Parathyroid adenoma (tissue), 2 donors: Measurements from ENCODE around the gene KRTAP13-1.

Experiments
- H2AFZ ChIP-seq: fragments of 300-600 bp; sonication (generic); one replicate; pipeline ENCODE4 v1.7.0; 2017; ENCODE audit warnings: antibody characterized with exemption, mild to moderate bottlenecking
- H3K27ac ChIP-seq: fragments of 300-600 bp; sonication (generic); one replicate; pipeline ENCODE4 v1.7.0; 2017
- H3K27me3 ChIP-seq: fragments of 300-600 bp; sonication (generic); one replicate; pipeline ENCODE4 v1.7.0; 2017; ENCODE audit warnings: low read length; ENCODE audit not compliant: control insufficient read depth, insufficient read depth
- H3K36me3 ChIP-seq: fragments of 300-600 bp; sonication (generic); one replicate; pipeline ENCODE4 v1.7.0; 2017; ENCODE audit warnings: low read length; ENCODE audit not compliant: control insufficient read depth, insufficient read depth
- H3K4me1 ChIP-seq: fragments of 300-600 bp; sonication (generic); one replicate; pipeline ENCODE4 v1.7.0; 2017; ENCODE audit warnings: control low read depth
- H3K4me2 ChIP-seq: fragments of 300-600 bp; sonication (generic); one replicate; pipeline ENCODE4 v1.7.0; 2017; ENCODE audit warnings: low read length
- H3K4me3 ChIP-seq: fragments of 300-600 bp; sonication (generic); one replicate; pipeline ENCODE4 v1.7.0; 2017; ENCODE audit warnings: low read depth, low read length
- H3K79me2 ChIP-seq: fragments of 300-600 bp; sonication (generic); one replicate; pipeline ENCODE4 v1.7.0; 2017; ENCODE audit warnings: control low read depth
- H3K9ac ChIP-seq: fragments of 300-600 bp; sonication (generic); one replicate; pipeline ENCODE4 v1.7.0; 2017; ENCODE audit warnings: mild to moderate bottlenecking
- H3K9me3 ChIP-seq: fragments of 300-600 bp; sonication (generic); one replicate; pipeline ENCODE4 v1.7.0; 2017; ENCODE audit warnings: low read length; ENCODE audit not compliant: control insufficient read depth
- TF ChIP-seq, protein P1 (sequence below): fragments of 300-600 bp; sonication (generic); IDR thresholded peaks from one replicate; pipeline ENCODE4 v1.7.0; 2017; ENCODE audit warnings: antibody characterized with exemption, mild to moderate bottlenecking
- donor health status: primary hyperparathyroidism.

Gene KRTAP13-1

DNA sequence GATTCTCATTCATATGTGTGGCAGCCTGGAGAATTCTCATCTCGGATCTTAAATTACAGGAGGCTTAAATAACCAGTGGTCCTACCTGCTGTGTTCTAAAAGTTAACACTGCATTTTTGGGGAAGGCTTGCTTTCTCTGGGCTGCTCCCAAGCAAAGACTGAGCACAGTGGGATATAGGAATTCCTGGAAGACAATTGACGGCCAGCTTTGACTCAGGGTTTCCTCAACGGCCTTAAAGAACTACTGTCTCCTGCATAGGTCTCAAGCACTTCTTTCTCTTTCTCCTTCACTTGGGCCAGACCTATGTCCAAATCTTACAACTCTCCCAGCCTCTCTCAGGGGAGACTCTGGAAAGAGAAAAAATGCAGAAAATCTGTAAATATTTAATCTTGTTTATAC lies 30.9 kb downstream of the KRTAP13-1 start:
- H3K4me2 ChIP-seq: no peak overlapping the region
- no peak overlapping the region for H2AFZ ChIP-seq
- H3K9me3 ChIP-seq: no peaks in the 10 kb centered on the region
- no peaks in the 10 kb centered on the region for H3K27me3 ChIP-seq
- H3K4me1 ChIP-seq: no peaks in the 10 kb centered on the region
- TF ChIP-seq, protein P1, sequence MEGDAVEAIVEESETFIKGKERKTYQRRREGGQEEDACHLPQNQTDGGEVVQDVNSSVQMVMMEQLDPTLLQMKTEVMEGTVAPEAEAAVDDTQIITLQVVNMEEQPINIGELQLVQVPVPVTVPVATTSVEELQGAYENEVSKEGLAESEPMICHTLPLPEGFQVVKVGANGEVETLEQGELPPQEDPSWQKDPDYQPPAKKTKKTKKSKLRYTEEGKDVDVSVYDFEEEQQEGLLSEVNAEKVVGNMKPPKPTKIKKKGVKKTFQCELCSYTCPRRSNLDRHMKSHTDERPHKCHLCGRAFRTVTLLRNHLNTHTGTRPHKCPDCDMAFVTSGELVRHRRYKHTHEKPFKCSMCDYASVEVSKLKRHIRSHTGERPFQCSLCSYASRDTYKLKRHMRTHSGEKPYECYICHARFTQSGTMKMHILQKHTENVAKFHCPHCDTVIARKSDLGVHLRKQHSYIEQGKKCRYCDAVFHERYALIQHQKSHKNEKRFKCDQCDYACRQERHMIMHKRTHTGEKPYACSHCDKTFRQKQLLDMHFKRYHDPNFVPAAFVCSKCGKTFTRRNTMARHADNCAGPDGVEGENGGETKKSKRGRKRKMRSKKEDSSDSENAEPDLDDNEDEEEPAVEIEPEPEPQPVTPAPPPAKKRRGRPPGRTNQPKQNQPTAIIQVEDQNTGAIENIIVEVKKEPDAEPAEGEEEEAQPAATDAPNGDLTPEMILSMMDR: no peak
- H3K27ac ChIP-seq: no peak overlapping the region
- H3K4me3 ChIP-seq: no peak overlapping the region
- no peak overlapping the region for H3K9ac ChIP-seq
- H3K36me3 ChIP-seq: no peaks in the 10 kb centered on the region
- no peaks in the 10 kb centered on the region for H3K79me2 ChIP-seq

DNA sequence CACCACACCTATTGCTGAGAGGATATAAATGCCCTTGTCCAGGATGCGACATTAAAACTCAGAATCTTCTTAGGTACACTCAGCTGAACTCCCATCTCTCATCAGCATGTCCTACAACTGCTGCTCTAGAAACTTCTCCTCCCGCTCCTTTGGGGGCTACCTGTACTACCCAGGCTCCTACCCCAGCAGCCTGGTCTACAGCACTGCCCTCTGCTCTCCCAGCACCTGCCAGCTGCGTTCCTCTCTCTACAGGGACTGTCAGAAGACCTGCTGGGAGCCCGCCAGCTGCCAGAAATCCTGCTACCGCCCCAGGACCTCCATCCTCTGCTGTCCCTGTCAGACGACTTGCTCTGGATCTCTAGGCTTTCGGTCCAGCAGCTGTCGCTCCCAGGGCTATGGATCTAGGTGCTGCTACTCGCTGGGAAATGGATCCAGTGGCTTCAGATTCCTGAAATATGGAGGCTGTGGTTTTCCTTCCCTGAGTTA lies 34.4 kb downstream of the KRTAP13-1 start, which contains the start of gene KRTAP13-4:
Gene KRTAP13-4, plus strand, starts transcription at position 51 of the 486 bp plus-strand sequence. Its CDS starts 56 bp downstream, at position 107.
- Histone ChIP-seq H2AFZ (no peak within 1 kb of the TSS), H3K4me1 (no peaks in the 10 kb centered on the region), H3K27ac (no peak within 1 kb of the TSS), H3K79me2 (no peaks in the 10 kb centered on the region), H3K4me3 (no peak within 1 kb of the TSS), H3K9me3 (no peaks in the 10 kb centered on the region), H3K4me2 (no peak within 1 kb of the TSS), H3K27me3 (no peaks in the 10 kb centered on the region), H3K36me3 (no peaks in the 10 kb centered on the region), H3K9ac (no peak within 1 kb of the TSS)
- TF ChIP-seq, protein P1: no peak

DNA sequence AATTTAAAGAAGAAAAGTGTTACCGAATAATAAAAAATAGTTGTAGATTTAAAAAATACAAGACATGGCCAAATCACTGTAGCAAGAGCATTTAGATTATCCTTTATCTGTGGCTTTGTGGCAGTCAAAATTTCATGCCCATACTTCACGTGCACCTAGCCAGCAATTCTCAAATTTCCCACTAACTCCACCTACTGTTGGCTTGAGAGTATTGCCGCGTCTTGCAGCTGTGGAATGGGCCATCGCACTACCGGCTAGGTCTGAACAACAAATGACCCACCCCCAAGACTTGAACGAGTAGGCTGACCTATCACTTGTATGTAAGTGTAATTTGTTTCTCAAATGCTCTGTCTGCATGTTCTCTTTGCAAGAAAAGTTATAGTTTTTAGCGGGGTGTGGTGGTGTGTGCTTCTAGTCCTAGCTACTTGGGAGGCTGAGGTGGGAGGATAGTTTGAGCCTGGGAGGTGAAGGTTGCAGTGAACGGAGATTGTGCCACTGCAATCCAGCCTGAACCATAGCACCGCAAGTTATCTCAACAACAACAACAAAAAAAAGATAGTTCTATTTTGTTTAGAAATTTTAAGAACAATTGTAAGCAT lies 38.3 kb downstream of the KRTAP13-1 start:
- H2AFZ ChIP-seq: no peak overlapping the region
- TF ChIP-seq, protein P1: no peak

DNA sequence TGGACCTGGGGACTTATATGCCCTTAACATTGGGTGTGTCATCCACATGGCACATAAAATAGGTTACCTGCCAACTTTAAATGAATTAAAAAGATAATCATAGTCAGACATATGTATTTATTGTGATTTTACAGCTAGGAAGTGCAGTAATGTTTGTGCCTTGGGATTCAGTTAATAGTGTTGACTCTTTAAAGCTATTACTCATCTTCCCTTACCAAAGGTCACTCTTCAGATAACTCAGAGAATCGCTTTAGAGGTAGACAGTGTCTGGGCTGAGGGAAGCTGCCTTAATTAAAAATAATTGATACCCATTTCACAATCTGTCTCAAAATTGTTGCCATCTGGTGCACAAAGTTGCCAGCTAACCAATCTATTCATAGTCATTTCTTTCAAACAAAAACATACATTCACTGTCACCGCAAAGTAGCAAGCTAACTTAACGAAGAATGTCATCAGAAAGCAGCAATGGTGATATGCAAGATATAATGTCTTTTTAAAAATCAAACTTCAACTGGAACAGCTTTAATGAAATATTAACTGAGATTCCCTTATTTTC lies 41.3 kb downstream of the KRTAP13-1 start:
- no peak overlapping the region for H2AFZ ChIP-seq
- H3K27ac ChIP-seq: no peak overlapping the region
- H3K4me2 ChIP-seq: no peak overlapping the region
- H3K9ac ChIP-seq: no peak overlapping the region
- H3K36me3 ChIP-seq: no peaks in the 10 kb centered on the region
- TF ChIP-seq, protein P1: no peak
- H3K4me3 ChIP-seq: no peak overlapping the region
- H3K4me1 ChIP-seq: no peaks in the 10 kb centered on the region
- H3K9me3 ChIP-seq: no peaks in the 10 kb centered on the region
- no peaks in the 10 kb centered on the region for H3K27me3 ChIP-seq
- no peaks in the 10 kb centered on the region for H3K79me2 ChIP-seq

More for the DNA sequence above, 38.3 kb downstream of the KRTAP13-1 start:
- H3K9me3 ChIP-seq: no peaks in the 10 kb centered on the region
- H3K9ac ChIP-seq: no peak overlapping the region
- no peaks in the 10 kb centered on the region for H3K79me2 ChIP-seq
- H3K4me2 ChIP-seq: no peak overlapping the region
- no peaks in the 10 kb centered on the region for H3K27me3 ChIP-seq
- H3K27ac ChIP-seq: no peak overlapping the region
- H3K36me3 ChIP-seq: no peaks in the 10 kb centered on the region
- H3K4me1 ChIP-seq: no peaks in the 10 kb centered on the region
- no peak overlapping the region for H3K4me3 ChIP-seq

DNA sequence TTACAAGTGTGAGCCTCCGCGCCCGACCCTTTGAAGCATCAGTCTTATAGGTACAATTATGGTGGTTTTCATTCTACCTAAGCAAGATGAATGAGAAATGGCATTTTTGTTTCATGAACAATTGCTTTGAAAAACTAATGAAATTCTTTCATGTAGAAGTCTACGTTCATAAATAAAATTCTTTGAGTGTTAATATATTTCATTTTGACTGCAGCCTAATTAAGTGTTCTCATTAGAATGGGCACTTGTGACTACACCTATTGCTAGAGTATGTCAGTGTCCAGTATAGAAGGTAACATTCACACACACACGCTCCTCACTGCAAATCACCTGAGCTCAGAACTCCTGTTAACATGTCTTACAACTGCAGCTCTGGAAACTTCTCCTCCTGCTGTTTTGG lies 44.1 kb downstream of the KRTAP13-1 start, which contains the start of gene KRTAP15-1:
Gene KRTAP15-1, plus strand, starts transcription at position 301 of the 400 bp plus-strand sequence. Its CDS starts 53 bp downstream, at position 354.
- Histone ChIP-seq H3K9me3 (no peaks in the 10 kb centered on the region), H2AFZ (no peak within 1 kb of the TSS), H3K79me2 (no peaks in the 10 kb centered on the region), H3K4me2 (no peak within 1 kb of the TSS), H3K9ac (no peak within 1 kb of the TSS), H3K4me3 (no peak within 1 kb of the TSS), H3K27me3 (no peaks in the 10 kb centered on the region), H3K4me1 (no peaks in the 10 kb centered on the region), H3K36me3 (no peaks in the 10 kb centered on the region), H3K27ac (no peak within 1 kb of the TSS)
- TF ChIP-seq, protein P1: no peak
